H9 (cell line): ENCODE measurements around the gene ELOVL4. TPM values are rescaled to one million over a fixed set of nuclear protein-coding genes. Genes with fewer than 3 reads are reported as not detected.

Source experiments
- DNase-seq: peaks from one replicate; pipeline ENCODE4 v3.0.0-alpha.2; 2017
- H2AFZ ChIP-seq: one replicate; pipeline ENCODE4 v1.6.1; 2013; ENCODE audit warnings: mild to moderate bottlenecking, low read length, control low read depth, moderate library complexity
- H2AK5ac ChIP-seq: 2 replicates; pipeline ENCODE4 v1.6.1; 2013; ENCODE audit warnings: low read length, control low read depth, mixed read lengths; ENCODE audit not compliant: insufficient read length
- H2BK120ac ChIP-seq: one replicate; pipeline ENCODE4 v1.6.1; 2013; ENCODE audit warnings: low read depth, mild to moderate bottlenecking, low read length, control low read depth, inconsistent platforms; ENCODE audit not compliant: poor library complexity, severe bottlenecking
- H2BK12ac ChIP-seq: 2 replicates; pipeline ENCODE4 v1.6.1; 2013; ENCODE audit warnings: low read length, control low read depth, mixed read lengths, low read depth; ENCODE audit not compliant: insufficient read length
- H2BK15ac ChIP-seq: 2 replicates; pipeline ENCODE4 v1.6.1; 2013; ENCODE audit warnings: low read depth, low read length, control low read depth
- H2BK20ac ChIP-seq: one replicate; pipeline ENCODE4 v1.6.1; 2013; ENCODE audit warnings: low read depth, mild to moderate bottlenecking, low read length, control low read depth, inconsistent platforms; ENCODE audit not compliant: poor library complexity, severe bottlenecking
- H2BK5ac ChIP-seq: 2 replicates; pipeline ENCODE4 v1.6.1; 2013; ENCODE audit warnings: low read length, control low read depth, mixed read lengths; ENCODE audit not compliant: insufficient read length
- H3K14ac ChIP-seq: 2 replicates; pipeline ENCODE4 v1.6.1; 2013; ENCODE audit warnings: low read length, control low read depth; ENCODE audit not compliant: insufficient read depth
- H3K18ac ChIP-seq: 2 replicates; pipeline ENCODE4 v1.6.1; 2013; ENCODE audit warnings: low read depth, mild to moderate bottlenecking, mixed read lengths, low read length, control low read depth; ENCODE audit not compliant: insufficient read length
- H3K23ac ChIP-seq: 2 replicates; pipeline ENCODE4 v1.6.1; 2013; ENCODE audit warnings: low read length, control low read depth, mixed read lengths, low read depth; ENCODE audit not compliant: insufficient read length
- H3K23me2 ChIP-seq: 2 replicates; pipeline ENCODE4 v1.6.1; 2013; ENCODE audit warnings: low read depth, mild to moderate bottlenecking, mixed read lengths, low read length, control low read depth; ENCODE audit not compliant: insufficient read length, poor library complexity, severe bottlenecking
- H3K27ac ChIP-seq: 2 replicates; pipeline ENCODE4 v1.5.1; 2013; ENCODE audit warnings: low read length, control low read depth, mixed read lengths, low read depth; ENCODE audit not compliant: insufficient read length
- H3K27me3 ChIP-seq: 2 replicates; pipeline ENCODE4 v1.6.1; 2013; ENCODE audit warnings: low read length, control low read depth, inconsistent platforms; ENCODE audit not compliant: insufficient read depth
- H3K4ac ChIP-seq: 2 replicates; pipeline ENCODE4 v1.6.1; 2013; ENCODE audit warnings: low read depth, mild to moderate bottlenecking, control low read depth, inconsistent platforms, low read length, moderate library complexity
- H3K4me1 ChIP-seq: 2 replicates; pipeline ENCODE4 v1.6.1; 2013; ENCODE audit warnings: low read length, control low read depth, inconsistent platforms; ENCODE audit not compliant: insufficient read depth
- H3K4me2 ChIP-seq: 2 replicates; pipeline ENCODE4 v1.6.1; 2013; ENCODE audit warnings: low read length, control low read depth, mixed read lengths; ENCODE audit not compliant: insufficient read length, insufficient read depth
- H3K56ac ChIP-seq: 2 replicates; pipeline ENCODE4 v1.6.1; 2013; ENCODE audit warnings: low read depth, mild to moderate bottlenecking, mixed read lengths, low read length, control low read depth; ENCODE audit not compliant: insufficient read length
- H3K79me1 ChIP-seq: 2 replicates; pipeline ENCODE4 v1.6.1; 2013; ENCODE audit warnings: low read depth, mild to moderate bottlenecking, moderate library complexity, low read length, control low read depth, inconsistent platforms; ENCODE audit not compliant: insufficient read depth, poor library complexity, severe bottlenecking
- H3K79me2 ChIP-seq: 2 replicates; pipeline ENCODE4 v1.6.1; 2013; ENCODE audit warnings: low read length, control low read depth, inconsistent platforms; ENCODE audit not compliant: insufficient read depth
- H3K9ac ChIP-seq: 2 replicates; pipeline ENCODE4 v1.6.1; 2013; ENCODE audit warnings: low read length, control low read depth, mixed read lengths; ENCODE audit not compliant: insufficient read length; ENCODE audit errors: extremely low read depth
- H3K9me3 ChIP-seq: one replicate; pipeline ENCODE4 v1.6.1; 2013; ENCODE audit warnings: low read depth, low read length, inconsistent platforms; ENCODE audit not compliant: control insufficient read depth
- H3T11ph ChIP-seq: one replicate; pipeline ENCODE4 v1.6.1; 2013; ENCODE audit warnings: mild to moderate bottlenecking, low read length, control low read depth, inconsistent platforms
- H4K20me1 ChIP-seq: one replicate; pipeline ENCODE4 v1.6.1; 2013; ENCODE audit not compliant: control insufficient read depth, insufficient read length, insufficient read depth
- H4K5ac ChIP-seq: 2 replicates; pipeline ENCODE4 v1.6.1; 2013; ENCODE audit warnings: low read depth, mild to moderate bottlenecking, mixed read lengths, low read length, control low read depth; ENCODE audit not compliant: insufficient read length
- H4K8ac ChIP-seq: replicated peaks from 2 replicates; pipeline ENCODE4 v1.6.1; 2013; ENCODE audit warnings: low read length, control low read depth, mixed read lengths, low read depth; ENCODE audit not compliant: insufficient read length
- H4K91ac ChIP-seq: 2 replicates; pipeline ENCODE4 v1.6.1; 2013; ENCODE audit warnings: low read depth, mild to moderate bottlenecking, moderate library complexity, mixed read lengths, low read length, control low read depth; ENCODE audit not compliant: insufficient read length
- H3K27ac Mint-ChIP-seq, 3 experiments: 2 replicates in 2 of 3; 3 replicates in 1 of 3; pipeline ENCODE4 v1.8.0; 2020 to 2021; ENCODE audit warnings: mixed read lengths in 3 of 3, mild to moderate bottlenecking in 1 of 3, moderate library complexity in 1 of 3
- H3K27me3 Mint-ChIP-seq: 2 replicates; pipeline ENCODE4 v1.8.0; 2021; ENCODE audit warnings: low read depth, mild to moderate bottlenecking, moderate library complexity, mixed read lengths
- H3K36me3 Mint-ChIP-seq, 3 experiments: 2 replicates in 2 of 3; 3 replicates in 1 of 3; pipeline ENCODE4 v1.8.0; 2020 to 2021; ENCODE audit warnings: low read depth in 3 of 3, mixed read lengths in 3 of 3; ENCODE audit not compliant: insufficient read depth in 1 of 3
- H3K4me1 Mint-ChIP-seq, 2 experiments: 2 replicates each; pipeline ENCODE4 v1.8.0; 2020; ENCODE audit warnings: mixed read lengths in 2 of 2
- H3K4me3 Mint-ChIP-seq, 2 experiments: 2 replicates in 1 of 2; 3 replicates in 1 of 2; pipeline ENCODE4 v1.8.0; 2020 to 2021; ENCODE audit warnings: mild to moderate bottlenecking in 2 of 2, mixed read lengths in 2 of 2, moderate library complexity in 1 of 2
- H3K9me3 Mint-ChIP-seq, 2 experiments: 2 replicates in 1 of 2; 3 replicates in 1 of 2; pipeline ENCODE4 v1.8.0; 2020; ENCODE audit warnings: mild to moderate bottlenecking in 2 of 2, mixed read lengths in 2 of 2, moderate library complexity in 1 of 2
- total RNA-seq: library from RNA; stranded (reverse); gene quantifications from 2 replicates; pipeline ENCODE4 v1.2.1, GENCODE V29; 2021
- TF ChIP-seq, protein P1 (sequence below): fragments of 200-600 bp; sonication (generic); conservative IDR thresholded peaks from 3 replicates; pipeline ENCODE4 v1.8.0; 2021; ENCODE audit warnings: antibody characterized with exemption, mild to moderate bottlenecking

ELOVL4 gene
- total RNA-seq, 1 experiment from 2014 or later = 10.1 TPM

DNA sequence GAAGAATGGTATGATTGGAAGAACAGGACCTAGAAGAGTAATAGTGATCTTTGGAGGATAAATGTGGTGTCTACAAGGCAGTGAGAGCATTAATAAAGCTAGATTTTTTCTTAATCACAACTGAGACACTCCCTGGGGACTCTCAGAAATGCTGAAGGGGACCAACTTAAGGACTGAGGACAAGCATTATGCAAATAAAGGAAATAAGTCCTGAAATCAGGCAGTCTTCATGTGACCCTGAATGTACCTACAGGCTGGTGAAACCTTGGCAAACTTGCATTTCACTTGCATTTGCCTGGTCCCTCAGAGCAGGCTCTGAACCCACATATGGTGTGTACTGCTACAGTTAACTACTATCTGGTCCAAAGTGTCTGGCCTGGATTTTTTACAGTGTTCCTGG is 37.8 kb upstream of the ELOVL4 start:
- H3K27ac ChIP-seq = no peak overlapping the region
- H2BK20ac ChIP-seq = no peak overlapping the region
- TF ChIP-seq, protein P1, sequence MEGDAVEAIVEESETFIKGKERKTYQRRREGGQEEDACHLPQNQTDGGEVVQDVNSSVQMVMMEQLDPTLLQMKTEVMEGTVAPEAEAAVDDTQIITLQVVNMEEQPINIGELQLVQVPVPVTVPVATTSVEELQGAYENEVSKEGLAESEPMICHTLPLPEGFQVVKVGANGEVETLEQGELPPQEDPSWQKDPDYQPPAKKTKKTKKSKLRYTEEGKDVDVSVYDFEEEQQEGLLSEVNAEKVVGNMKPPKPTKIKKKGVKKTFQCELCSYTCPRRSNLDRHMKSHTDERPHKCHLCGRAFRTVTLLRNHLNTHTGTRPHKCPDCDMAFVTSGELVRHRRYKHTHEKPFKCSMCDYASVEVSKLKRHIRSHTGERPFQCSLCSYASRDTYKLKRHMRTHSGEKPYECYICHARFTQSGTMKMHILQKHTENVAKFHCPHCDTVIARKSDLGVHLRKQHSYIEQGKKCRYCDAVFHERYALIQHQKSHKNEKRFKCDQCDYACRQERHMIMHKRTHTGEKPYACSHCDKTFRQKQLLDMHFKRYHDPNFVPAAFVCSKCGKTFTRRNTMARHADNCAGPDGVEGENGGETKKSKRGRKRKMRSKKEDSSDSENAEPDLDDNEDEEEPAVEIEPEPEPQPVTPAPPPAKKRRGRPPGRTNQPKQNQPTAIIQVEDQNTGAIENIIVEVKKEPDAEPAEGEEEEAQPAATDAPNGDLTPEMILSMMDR = no peak
- H3K27me3 ChIP-seq = no peaks in the 10 kb centered on the region
- H3K56ac ChIP-seq = no peak overlapping the region
- H4K91ac ChIP-seq = no peak overlapping the region
- Mint-ChIP-seq H3K4me3 (no peak overlapping the region), H3K27ac (no peak overlapping the region), H3K27me3 (no peaks in the 10 kb centered on the region), H3K9me3 (no peaks in the 10 kb centered on the region), H3K36me3 (no peaks in the 10 kb centered on the region), H3K4me1 (no peaks in the 10 kb centered on the region; a peak in 1 of 4 replicates)
- H2BK12ac ChIP-seq = no peak overlapping the region
- H2AK5ac ChIP-seq = no peak overlapping the region
- H3K9ac ChIP-seq = no peak overlapping the region
- no peak overlapping the region for H4K8ac ChIP-seq
- no peak overlapping the region for H3K18ac ChIP-seq
- H3K4ac ChIP-seq = no peak overlapping the region
- H2BK120ac ChIP-seq = no peak overlapping the region
- H3K23ac ChIP-seq = no peak overlapping the region
- no peak overlapping the region for H3K4me2 ChIP-seq
- H3K23me2 ChIP-seq = no peaks in the 10 kb centered on the region
- H4K5ac ChIP-seq = no peak overlapping the region
- H2BK15ac ChIP-seq = no peak overlapping the region
- H2BK5ac ChIP-seq = no peak overlapping the region
- DNase-seq = no peak
- no peaks in the 10 kb centered on the region for H4K20me1 ChIP-seq
- H3T11ph ChIP-seq = no peak overlapping the region
- no peaks in the 10 kb centered on the region for H3K79me2 ChIP-seq
- H3K4me1 ChIP-seq = no peaks in the 10 kb centered on the region
- no peaks in the 10 kb centered on the region for H3K79me1 ChIP-seq
- H3K14ac ChIP-seq = no peak overlapping the region
- no peaks in the 10 kb centered on the region for H3K9me3 ChIP-seq
- no peak overlapping the region for H2AFZ ChIP-seq
